Glutamatergic neuron (in vitro differentiated cells): Measurements from ENCODE around the gene AQP4. TPM values are rescaled to one million over a fixed set of nuclear protein-coding genes. Genes with fewer than 3 reads are reported as not detected.

Experiments
- DNase-seq: peaks from one replicate; pipeline ENCODE4 v3.0.0; 2022
- H3K27ac Mint-ChIP-seq: one replicate; pipeline ENCODE4 v1.8.0; 2020; ENCODE audit warnings: mild to moderate bottlenecking, mixed read lengths, inconsistent platforms; ENCODE audit not compliant: unreplicated experiment
- H3K27me3 Mint-ChIP-seq: one replicate; pipeline ENCODE4 v1.8.0; 2020; ENCODE audit warnings: mild to moderate bottlenecking, moderate library complexity, mixed read lengths, inconsistent platforms; ENCODE audit not compliant: unreplicated experiment
- H3K36me3 Mint-ChIP-seq: one replicate; pipeline ENCODE4 v1.8.0; 2020; ENCODE audit warnings: mild to moderate bottlenecking, mixed read lengths, inconsistent platforms; ENCODE audit not compliant: unreplicated experiment
- H3K4me1 Mint-ChIP-seq: one replicate; pipeline ENCODE4 v1.8.0; 2020; ENCODE audit warnings: mild to moderate bottlenecking, low read depth, mixed read lengths, inconsistent platforms; ENCODE audit not compliant: unreplicated experiment
- H3K4me3 Mint-ChIP-seq: one replicate; pipeline ENCODE4 v1.8.0; 2020; ENCODE audit warnings: mild to moderate bottlenecking, mixed read lengths, inconsistent platforms; ENCODE audit not compliant: unreplicated experiment
- H3K9me3 Mint-ChIP-seq: one replicate; pipeline ENCODE4 v1.8.0; 2020; ENCODE audit warnings: mild to moderate bottlenecking, moderate library complexity, mixed read lengths, inconsistent platforms; ENCODE audit not compliant: unreplicated experiment
- total RNA-seq: library from RNA; stranded (reverse); fragmentation: NEBNext Ultra II Directional; extraction: Animal tissue kit (Norgen Biotek cat#: 25700); gene quantifications from one replicate; pipeline ENCODE4 v1.2.1, GENCODE V29; 2021; ENCODE audit not compliant: unreplicated experiment
- TF ChIP-seq, protein P1 (sequence below): fragments of 200-600 bp; sonication (generic); IDR thresholded peaks from one replicate; pipeline ENCODE4 v1.5.0; 2021; ENCODE audit not compliant: partially characterized antibody, unreplicated experiment

Gene AQP4
- total RNA-seq, 1 donor from 2014 or later = not detected

DNA sequence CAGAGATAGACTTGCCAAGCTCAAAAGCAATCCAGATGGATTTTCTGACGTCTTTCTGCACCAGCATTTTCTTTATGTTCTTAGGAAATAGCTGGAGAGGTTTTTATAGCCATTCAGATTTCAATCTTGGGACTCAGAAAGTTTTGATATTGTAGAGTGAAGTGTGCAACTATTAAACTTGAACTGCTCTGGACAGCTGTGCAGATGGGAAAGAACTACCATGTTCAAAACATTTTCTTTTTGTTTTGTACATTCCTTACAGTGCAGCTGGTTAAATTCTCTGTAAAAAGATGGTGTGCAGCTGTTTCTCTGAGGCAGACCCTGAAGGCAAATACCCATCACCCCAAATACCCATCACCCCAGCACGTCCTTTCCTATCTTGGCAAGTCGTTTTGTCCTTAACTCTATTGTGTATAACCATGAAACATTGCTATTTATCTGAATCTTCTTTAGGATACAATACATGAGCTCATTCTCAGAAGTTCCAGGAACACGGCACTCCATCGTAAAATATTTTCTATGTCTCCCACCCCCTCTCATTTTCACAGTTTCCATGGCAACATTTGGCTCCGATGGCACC, 38.8 kb downstream of the AQP4 start:
- Mint-ChIP-seq H3K27me3 (peaks cover 2% of the 10 kb centered on the region), H3K9me3 (no peaks in the 10 kb centered on the region), H3K27ac (no peak overlapping the region), H3K36me3 (no peaks in the 10 kb centered on the region), H3K4me3 (no peak overlapping the region), H3K4me1 (no peaks in the 10 kb centered on the region)
- DNase-seq = no peak
- TF ChIP-seq, protein P1, sequence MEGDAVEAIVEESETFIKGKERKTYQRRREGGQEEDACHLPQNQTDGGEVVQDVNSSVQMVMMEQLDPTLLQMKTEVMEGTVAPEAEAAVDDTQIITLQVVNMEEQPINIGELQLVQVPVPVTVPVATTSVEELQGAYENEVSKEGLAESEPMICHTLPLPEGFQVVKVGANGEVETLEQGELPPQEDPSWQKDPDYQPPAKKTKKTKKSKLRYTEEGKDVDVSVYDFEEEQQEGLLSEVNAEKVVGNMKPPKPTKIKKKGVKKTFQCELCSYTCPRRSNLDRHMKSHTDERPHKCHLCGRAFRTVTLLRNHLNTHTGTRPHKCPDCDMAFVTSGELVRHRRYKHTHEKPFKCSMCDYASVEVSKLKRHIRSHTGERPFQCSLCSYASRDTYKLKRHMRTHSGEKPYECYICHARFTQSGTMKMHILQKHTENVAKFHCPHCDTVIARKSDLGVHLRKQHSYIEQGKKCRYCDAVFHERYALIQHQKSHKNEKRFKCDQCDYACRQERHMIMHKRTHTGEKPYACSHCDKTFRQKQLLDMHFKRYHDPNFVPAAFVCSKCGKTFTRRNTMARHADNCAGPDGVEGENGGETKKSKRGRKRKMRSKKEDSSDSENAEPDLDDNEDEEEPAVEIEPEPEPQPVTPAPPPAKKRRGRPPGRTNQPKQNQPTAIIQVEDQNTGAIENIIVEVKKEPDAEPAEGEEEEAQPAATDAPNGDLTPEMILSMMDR = no peak

GRCh38 chr18:26821181-26821580, 44.3 kb downstream of the AQP4 start:
- TF ChIP-seq, protein P1 = no peak
- H3K27ac Mint-ChIP-seq = no peak overlapping the region

GRCh38 chr18:26819046-26819445, 46.5 kb downstream of the AQP4 start:
- no peak overlapping the region for H3K4me3 Mint-ChIP-seq
- DNase-seq = no peak
- peaks cover 7% of the 10 kb centered on the region for H3K9me3 Mint-ChIP-seq
- H3K4me1 Mint-ChIP-seq = no peaks in the 10 kb centered on the region
- peaks cover 18% of the 10 kb centered on the region for H3K36me3 Mint-ChIP-seq
- H3K27me3 Mint-ChIP-seq = no peaks in the 10 kb centered on the region
- TF ChIP-seq, protein P1 = no peak
- no peak overlapping the region for H3K27ac Mint-ChIP-seq

More at GRCh38 chr18:26821181-26821580, 44.3 kb downstream of the AQP4 start:
- H3K4me1 Mint-ChIP-seq = no peaks in the 10 kb centered on the region
- H3K36me3 Mint-ChIP-seq = peaks cover 18% of the 10 kb centered on the region
- H3K4me3 Mint-ChIP-seq = no peak overlapping the region
- H3K9me3 Mint-ChIP-seq = peaks cover 7% of the 10 kb centered on the region
- no peak for DNase-seq
- peaks cover under 1% of the 10 kb centered on the region for H3K27me3 Mint-ChIP-seq

DNA sequence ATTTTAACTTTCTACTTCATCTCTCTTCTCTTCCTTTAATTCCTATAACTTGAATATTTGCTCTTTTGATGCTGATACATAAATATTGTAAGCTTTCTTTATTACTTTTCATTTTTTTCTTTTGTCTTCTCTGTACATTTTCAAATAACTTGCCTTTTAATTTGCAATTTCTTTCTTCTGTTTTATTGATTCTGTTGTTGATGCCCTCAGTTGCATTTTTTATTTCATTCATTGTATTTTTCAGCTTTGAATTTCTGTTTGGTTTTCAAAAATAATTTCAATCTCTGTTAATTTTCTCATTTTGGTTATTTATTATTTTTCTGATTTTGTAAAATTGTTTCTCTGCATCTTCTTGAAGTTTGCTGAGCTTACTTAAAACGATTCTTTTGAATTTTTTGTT, 47.0 kb downstream of the AQP4 start:
- Mint-ChIP-seq H3K27me3 (no peaks in the 10 kb centered on the region), H3K27ac (no peak overlapping the region)
- no peak for DNase-seq

GRCh38 chr18:26813043-26813442, 52.5 kb downstream of the AQP4 start:
- H3K36me3 Mint-ChIP-seq = peaks cover 6% of the 10 kb centered on the region
- no peaks in the 10 kb centered on the region for H3K27me3 Mint-ChIP-seq
- peaks cover 2% of the 10 kb centered on the region for H3K9me3 Mint-ChIP-seq
- TF ChIP-seq, protein P1 = no peak
- H3K27ac Mint-ChIP-seq = no peak overlapping the region
- DNase-seq = peak; percentile 26
- no peaks in the 10 kb centered on the region for H3K4me1 Mint-ChIP-seq
- H3K4me3 Mint-ChIP-seq = no peak overlapping the region

More for the DNA sequence above, 47.0 kb downstream of the AQP4 start:
- Mint-ChIP-seq H3K9me3 (peaks cover 7% of the 10 kb centered on the region), H3K4me3 (no peak overlapping the region), H3K4me1 (no peaks in the 10 kb centered on the region), H3K36me3 (peaks cover 18% of the 10 kb centered on the region)
- TF ChIP-seq, protein P1 = no peak
